ENCODE results near the gene TMEM134.
"Not testable (repeated sequence)": the region's sequence is repeated elsewhere in the genome, so short reads cannot be mapped to it uniquely, and the experiment has no call there.

Gene TMEM134

DNA sequence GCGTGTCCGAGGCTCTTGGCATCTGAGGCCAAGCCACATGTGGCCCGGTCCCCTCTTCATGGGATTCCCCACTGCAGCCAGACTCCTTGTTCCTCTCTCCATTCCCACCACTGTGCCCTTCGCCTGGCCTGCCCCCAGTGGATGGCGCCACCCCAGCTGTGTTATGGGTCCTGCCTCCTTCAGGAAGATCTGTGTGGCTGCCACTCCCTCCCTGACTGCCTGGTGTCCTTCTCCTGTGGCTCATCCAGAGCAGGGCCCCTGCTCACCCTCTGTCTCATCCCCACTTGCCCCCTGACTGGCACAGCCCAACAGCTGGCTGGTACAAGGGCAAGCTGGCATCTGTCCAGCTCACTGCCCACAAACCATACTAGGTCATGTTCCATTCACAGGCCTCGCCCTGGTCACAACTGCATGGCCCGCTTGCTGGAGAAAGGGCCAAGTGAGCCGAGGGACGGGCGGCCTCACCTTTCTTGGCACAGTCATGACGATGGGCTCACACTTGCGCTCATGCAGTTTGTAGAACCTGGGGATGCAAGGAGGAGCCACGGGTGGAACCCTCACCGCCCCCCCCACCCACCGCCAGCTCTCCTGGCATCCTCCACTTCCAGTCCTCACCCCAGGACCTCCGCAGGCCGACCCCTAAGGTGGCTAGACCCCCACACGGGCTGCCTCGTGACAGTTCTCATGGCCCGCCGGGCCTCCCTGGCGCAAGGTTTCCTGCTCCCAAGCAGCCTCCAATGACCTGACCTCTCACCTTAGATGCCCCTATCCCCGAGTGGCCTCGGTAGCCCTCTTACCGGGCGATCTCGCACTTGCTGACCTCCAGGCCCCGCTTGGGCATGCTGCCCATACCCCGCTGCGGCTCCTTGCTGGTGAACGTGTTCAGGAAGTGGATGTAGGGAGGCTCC lies 29.5 kb downstream of the TMEM134 start:
- DNase-seq (ENCODE audit: low read depth in 1 of 2, low spot score in 1 of 2): no peak

- DNase-seq (ENCODE audit: low read depth in 1 of 2, low spot score in 1 of 2): peak; percentile 57 to 66
Measured at GRCh38 chr11:67438158-67438902, 30.7 kb downstream of the TMEM134 start.

DNA sequence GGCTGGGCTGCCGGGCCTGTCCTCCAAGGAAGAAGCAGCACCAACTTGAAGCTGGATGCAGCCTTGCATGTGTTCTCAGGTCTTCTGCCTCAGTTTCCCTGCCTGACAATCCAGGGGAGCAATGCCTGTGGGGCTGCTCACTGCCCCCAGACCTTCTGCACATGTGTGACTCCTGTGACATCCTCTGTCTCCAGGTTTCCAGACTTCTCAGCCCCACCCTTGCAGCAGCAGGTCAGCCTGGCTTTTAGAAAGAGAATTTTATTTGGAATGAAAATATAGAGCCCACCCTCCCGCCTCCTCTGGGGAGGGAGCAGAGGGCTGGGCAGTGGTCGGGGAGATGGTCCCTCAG lies 31.3 kb downstream of the TMEM134 start:
- DNase-seq (ENCODE audit: low read depth in 1 of 2, low spot score in 1 of 2): no peak

DNA sequence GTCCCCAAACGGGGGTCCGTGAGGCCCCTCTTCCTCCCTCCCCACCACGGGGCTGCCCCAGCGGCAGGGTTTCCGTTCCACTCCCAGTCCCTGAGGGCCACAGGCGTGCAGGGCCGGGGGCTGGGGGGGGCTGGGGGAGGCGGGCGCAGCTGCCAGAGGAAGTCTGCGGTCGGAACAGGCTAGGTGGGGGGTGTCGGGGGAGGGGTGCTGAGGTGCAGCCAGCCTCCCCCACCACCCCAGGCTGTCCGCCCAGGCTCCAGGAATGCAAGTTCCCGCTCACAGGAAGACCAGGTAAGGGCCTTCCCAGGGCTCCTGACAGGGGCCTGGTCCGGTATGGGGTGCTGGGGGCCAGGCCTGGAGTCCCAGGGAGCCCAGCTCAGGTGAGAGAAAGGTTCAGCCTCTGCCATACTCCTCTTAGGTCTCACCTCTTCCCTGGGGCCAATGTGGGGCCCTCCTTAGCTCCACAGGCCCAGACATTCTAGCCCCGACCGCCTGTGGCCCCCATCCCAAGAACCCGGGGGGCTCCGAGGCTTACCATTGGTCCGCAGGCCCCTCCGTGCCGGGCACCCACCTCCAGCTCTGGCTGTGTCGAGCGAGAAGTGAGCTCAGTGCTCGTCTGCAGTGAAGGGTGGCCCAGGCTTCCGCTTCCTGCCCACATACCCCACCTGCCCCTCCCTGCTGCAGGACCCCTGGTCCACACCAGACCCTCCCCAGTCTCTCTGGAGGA lies 31.8 kb downstream of the TMEM134 start, which contains the start of gene PTPRCAP:
Gene PTPRCAP, minus strand, starts transcription at position 601 of the 727 bp plus-strand sequence. Its CDS starts 63 bp downstream, at position 538.
- peak; percentile 61 to 70 for DNase-seq (ENCODE audit: low read depth in 1 of 2, low spot score in 1 of 2)

DNA sequence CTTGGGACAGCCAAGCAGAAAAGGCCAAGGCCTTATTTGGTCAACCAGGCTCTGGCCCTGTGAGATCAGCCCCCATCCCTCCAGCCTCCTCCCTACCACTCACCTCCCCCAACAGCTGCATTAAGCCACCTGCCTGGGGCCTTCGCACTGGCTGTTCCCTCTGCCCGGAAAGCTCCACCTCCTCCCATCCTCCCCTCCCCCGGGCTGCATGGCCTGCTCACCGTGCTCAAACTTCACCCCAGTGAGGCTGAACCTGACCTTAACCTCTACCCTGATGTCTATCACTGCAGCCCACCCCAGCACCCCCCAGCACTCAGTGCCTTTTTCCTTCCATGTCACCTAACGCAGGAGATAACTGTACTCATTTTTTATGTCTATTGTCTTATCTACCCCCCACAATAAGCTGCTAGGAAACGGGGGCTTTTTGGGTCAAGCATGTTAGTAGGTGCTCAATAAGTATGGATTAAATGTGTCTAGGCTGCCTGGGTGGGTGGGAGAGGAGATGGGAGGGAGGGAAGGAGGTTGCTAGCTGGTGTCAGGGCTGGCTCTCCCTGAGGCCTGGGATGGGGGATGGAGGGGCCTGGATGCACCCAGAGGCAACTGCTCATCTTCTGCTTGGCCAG lies 32.5 kb downstream of the TMEM134 start:
- peak; percentile 47 to 59 for DNase-seq (ENCODE audit: low read depth in 1 of 2, low spot score in 1 of 2)

DNA sequence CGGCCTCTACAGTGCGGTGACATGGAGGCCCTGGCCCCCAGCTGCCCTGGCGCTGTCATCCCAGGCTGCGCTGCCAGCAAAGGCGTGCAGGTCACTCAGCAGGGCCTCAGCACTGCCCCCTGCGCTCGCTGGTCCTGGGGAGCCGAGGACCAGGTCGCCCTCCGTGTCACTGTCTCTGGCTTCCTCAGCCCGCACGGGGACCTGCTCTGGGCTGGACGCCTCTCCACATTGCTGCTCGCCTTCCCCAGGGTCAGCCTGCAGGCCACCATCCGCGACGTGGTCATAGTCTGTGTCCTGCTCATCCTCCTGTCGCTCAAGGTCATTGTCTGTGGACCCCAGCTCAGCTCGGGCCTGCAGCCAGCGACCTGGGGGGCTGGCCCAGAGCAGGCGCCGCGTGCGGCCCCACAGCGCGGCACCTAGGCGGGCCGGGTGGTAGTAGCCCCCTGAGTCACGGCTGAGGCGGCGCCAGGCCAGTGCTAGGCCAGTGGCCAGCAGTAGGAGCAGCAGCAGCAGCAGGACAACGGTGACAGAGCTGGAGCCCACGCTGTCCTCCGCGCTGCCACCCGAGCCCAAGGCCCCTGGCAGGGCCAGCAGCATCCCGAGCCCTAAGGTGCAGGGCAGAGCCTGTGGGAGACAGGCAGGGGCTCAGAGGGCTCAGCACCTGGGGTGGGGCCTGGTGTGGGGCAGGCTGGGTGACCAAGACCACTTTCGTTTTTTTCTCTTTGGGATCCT lies 33.2 kb downstream of the TMEM134 start:
- DNase-seq (ENCODE audit: low read depth in 1 of 2, low spot score in 1 of 2): no peak

DNA sequence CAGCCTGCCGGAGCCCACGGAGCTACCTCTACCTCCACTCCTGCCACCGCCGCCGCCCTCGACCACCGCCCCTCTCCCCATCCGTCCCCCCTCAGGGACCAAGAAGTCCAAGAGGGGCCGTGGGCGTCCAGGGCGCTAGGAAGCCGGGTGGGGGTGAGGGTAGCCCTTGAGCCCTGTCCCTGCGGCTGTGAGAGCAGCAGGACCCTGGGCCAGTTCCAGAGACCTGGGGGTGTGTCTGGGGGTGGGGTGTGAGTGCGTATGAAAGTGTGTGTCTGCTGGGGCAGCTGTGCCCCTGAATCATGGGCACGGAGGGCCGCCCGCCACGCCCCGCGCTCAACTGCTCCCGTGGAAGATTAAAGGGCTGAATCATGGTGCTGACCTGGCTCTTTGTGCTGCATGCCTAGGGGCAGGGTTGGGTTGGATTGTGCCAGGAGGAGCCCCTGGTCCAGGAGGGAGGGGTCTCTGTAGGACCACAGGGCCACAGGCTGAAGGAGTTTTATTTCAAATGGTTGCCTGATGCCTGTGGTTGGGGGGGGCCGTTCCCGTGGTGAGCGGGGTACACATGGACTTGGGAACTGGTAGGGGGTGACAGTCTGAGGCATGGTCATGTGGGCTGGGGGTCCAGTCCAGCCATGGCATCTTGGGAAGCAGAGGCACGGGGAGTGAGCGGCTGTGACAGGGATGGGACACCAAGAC lies 33.9 kb downstream of the TMEM134 start:
- no peak for DNase-seq (ENCODE audit: low read depth in 1 of 2, low spot score in 1 of 2)

DNA sequence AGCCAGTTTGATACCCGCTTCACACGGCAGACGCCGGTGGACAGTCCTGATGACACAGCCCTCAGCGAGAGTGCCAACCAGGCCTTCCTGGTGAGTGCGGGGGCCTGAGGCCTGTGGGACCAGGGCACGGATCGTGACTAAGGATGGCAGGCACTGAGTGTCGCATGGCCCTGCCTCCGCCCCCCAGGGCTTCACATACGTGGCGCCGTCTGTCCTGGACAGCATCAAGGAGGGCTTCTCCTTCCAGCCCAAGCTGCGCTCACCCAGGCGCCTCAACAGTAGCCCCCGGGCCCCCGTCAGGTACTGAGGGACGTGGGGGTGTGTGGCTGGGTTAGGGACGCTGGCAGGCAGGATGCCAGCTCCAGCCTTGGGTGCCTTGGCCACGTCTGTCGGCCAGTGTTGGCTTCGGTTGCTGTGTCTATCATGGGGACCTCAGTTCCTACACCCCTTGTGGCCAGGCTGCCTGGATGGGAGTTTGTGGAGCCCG lies 34.6 kb downstream of the TMEM134 start:
- DNase-seq (ENCODE audit: low read depth in 1 of 2, low spot score in 1 of 2): no peak

- no peak for DNase-seq (ENCODE audit: low read depth in 1 of 2, low spot score in 1 of 2)
Measured at GRCh38 chr11:67433536-67434394, 35.3 kb downstream of the TMEM134 start.

- DNase-seq (ENCODE audit: low read depth in 1 of 2, low spot score in 1 of 2): no peak
Measured at GRCh38 chr11:67432655-67433349, 36.2 kb downstream of the TMEM134 start.

DNA sequence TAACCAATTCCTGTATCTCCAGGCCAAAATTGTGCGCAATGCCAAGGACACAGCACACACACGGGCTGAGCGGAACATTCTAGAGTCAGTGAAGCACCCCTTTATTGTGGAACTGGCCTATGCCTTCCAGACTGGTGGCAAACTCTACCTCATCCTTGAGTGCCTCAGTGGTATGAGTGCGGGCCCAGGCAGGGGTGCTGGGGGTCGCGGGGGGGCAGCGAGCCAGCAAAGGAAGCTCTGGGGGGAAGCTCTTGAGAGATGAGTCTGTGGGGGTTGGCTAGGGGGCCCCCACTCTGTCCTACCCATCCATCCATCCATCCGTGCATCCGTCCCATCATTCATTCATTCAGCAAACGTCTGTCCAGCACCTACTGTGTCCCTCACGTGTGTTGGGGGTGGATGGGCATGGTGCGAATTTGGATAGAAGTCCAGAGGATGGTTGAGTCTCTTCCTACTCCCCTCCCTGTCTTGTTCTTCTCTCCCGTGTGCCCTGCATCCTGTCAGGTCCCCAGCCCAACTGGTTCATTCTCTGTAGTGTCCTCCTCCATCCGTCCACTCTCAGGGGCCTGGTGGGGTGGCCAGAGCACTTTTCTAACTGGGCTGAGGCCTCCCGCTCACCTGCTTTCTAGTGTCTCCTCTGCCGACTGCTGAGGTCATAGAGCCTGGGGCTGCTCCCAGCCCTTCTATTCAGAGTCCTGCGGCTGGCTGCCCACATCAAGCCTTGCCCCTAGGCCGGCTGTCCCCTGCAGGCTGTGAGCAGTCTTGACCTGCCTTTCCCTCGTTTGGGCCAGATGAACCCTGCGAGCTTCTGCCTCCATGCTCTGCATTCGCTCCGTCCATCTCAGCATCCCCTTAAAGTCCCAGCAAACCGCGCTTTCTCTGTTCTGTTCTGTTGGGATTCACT lies 37.5 kb downstream of the TMEM134 start:
- DNase-seq (ENCODE audit: low read depth in 1 of 2, low spot score in 1 of 2): no peak

DNA sequence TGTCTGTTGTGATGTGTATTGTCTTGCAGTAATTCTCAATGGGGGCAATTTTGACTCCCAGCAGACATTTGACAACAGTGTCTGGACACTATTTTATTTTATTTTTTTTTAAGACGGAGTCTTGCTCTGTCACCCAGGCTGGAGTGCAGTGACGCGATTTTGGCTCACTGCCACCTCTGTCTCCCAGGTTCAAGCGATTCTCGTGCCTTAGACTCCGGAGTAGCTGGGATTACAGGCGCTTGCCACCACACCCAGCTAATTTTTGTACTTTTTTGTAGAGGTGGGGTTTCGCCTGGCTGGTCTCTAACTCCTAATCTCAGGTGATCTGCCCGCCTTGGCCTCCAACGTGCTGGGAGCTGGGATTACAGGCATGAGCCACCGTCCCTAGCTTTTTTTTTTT lies 39.3 kb downstream of the TMEM134 start:
- no peak for DNase-seq (ENCODE audit: low read depth in 1 of 2, low spot score in 1 of 2)

DNA sequence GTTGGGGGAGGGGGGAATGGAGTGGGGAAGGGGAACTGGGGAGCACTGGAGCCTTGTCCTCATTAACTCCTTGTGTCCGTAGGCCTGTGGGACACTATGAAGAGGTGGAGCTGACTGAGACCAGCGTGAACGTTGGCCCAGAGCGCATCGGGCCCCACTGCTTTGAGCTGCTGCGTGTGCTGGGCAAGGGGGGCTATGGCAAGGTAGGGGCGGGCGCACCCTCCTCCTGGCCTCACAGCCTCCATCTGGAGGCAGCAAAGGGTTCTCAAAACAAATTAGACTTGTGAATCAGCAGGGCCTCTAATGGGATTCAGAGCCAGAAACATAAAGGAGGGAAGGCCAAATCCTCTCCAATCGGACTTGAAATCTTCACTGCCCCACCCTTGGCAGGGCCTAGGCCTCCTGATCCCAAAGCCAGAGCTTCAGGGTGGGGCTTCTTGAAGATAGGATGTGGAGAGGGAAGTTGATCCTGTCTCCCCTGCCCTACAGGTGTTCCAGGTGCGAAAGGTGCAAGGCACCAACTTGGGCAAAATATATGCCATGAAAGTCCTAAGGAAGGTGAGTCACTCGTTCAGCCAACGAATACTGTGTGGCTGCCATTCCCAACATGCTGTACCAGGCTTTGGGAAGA lies 39.9 kb downstream of the TMEM134 start:
- no peak for DNase-seq (ENCODE audit: low read depth in 1 of 2, low spot score in 1 of 2)

DNA sequence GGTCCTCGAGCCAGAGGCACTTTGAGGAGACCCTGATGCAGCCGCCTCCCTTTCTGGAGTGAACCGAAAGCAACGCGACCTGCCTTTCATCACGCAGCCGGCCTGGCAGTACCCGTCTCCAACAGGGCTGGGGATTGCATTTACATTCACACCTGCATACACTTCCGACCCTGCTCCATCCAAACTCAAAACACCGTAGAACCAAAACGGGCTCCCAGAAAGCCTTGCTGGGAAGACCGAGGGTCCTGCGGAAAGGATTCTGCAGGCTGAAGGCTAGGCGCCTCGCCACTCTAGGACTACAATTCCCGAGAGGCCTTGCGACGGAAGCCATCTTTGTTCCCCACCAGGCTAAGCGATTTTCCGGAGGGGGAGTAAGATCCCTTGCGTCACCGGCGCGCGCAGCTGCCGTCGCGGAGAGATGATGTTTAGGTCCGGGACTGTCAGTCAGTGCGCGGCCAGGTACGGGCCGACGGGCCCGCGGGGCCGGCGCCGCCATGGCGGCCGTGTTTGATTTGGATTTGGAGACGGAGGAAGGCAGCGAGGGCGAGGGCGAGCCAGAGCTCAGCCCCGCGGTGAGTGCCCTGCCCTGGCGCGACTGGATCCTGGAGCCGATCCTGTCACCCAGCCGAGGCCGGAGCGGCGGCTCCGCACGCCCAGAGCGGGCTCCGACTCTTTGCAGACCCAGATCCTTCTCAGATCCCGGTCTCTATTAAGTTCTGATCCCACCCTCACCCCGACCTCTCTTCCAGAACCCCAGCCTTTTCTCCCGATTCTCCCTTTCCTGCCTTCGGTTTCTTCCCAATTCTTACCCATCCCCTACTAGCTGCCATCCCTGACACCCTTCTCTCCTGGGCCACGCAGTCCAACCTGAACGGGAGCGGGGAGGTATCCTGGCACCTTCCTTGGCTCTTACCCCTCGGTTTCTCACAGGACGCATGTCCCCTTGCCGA lies 40.7 kb downstream of the TMEM134 start, which contains the start of gene RPS6KB2:
Gene RPS6KB2, plus strand, starts transcription at position 443 of the 950 bp plus-strand sequence. Its CDS starts 52 bp downstream, at position 495.
- DNase-seq (ENCODE audit: low read depth in 1 of 2, low spot score in 1 of 2): peak; percentile 98 to 99

DNA sequence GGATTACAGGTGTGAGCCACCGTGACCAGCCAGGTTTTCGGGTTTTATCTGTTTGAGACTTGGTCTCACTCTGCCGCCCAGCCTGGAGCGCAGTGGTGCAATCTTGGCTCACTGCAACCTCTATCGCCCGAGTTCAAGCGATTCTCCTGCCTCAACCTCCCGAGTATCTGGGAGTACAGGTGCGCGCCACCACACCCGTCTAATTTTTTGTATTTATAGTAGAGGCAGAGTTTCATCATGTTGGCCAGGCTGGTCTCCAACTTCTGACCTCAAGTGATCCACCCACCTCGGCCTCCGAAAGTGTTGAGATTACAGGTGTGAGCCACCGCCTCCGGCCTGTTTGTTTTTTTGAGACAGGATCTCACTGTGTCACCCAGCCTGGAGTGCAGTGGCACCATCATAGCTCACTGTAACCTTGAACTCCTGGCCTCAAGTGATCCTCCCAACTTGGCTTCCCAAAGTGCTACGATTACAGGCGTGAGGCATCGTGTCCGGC lies 41.6 kb downstream of the TMEM134 start:
- DNase-seq (ENCODE audit: low read depth in 1 of 2, low spot score in 1 of 2): not testable (repeated sequence)
